A549 treated with Hydrocortisone at 1 μM for 4 hours (cell line): ENCODE data around the gene AOAH. TPM values are rescaled to one million over a fixed set of nuclear protein-coding genes. Genes with fewer than 3 reads are reported as not detected.

Experiments used
- total RNA-seq: library from RNA; stranded (reverse); fragments of 200-300 nt; extraction: Qiagen RNA extraction; gene quantifications from 5 replicates; pipeline ENCODE4 v1.2.3, GENCODE V29; 2022

The AOAH gene
- total RNA-seq = 0.12 to 0.15 TPM in 2 of 5 replicates, not detected in the others

GRCh38 chr7:36723951-36724664, at the start of gene AOAH:
TSS of gene AOAH (minus strand) at chr7:36724494. CDS start at chr7:36724148, 346 bp downstream.

